HL-60 (cell line): ENCODE measurements around the gene PCDHB13.
"Not testable (repeated sequence)": the region's sequence is repeated elsewhere in the genome, so short reads cannot be mapped to it uniquely, and the experiment has no call there.

Experiments used
- DNase-seq, 2 experiments: peaks; one replicate each; pipeline ENCODE4 v3.0.0-alpha.2; 2010 to 2020; ENCODE audit warnings: low read depth in 1 of 2, low spot score in 1 of 2
- H3K27ac ChIP-seq: fragments of 250-450 bp; sonication (Bioruptor Pico); replicated peaks from 2 replicates; pipeline ENCODE4 v1.5.1; 2020; ENCODE audit warnings: mild to moderate bottlenecking, moderate library complexity
- H3K27me3 ChIP-seq: fragments of 250-450 bp; sonication (Bioruptor Pico); 2 replicates; pipeline ENCODE4 v1.5.1; 2021; ENCODE audit warnings: mild to moderate bottlenecking, moderate library complexity; ENCODE audit not compliant: insufficient read depth, poor library complexity, severe bottlenecking
- H3K4me3 ChIP-seq: replicated peaks from 2 replicates; pipeline ENCODE4 v1.5.1; 2011; ENCODE audit warnings: mild to moderate bottlenecking, control low read depth, low read length; ENCODE audit not compliant: insufficient read depth
- CTCF ChIP-seq: IDR thresholded peaks from one replicate; pipeline ENCODE4 v1.5.1; 2011; ENCODE audit warnings: low read length, control low read depth, inconsistent platforms; ENCODE audit not compliant: insufficient read depth
- GABPA ChIP-seq: IDR thresholded peaks from 2 replicates; pipeline ENCODE4 v1.6.1; 2012; ENCODE audit warnings: low read depth
- POLR2AphosphoS5 ChIP-seq: IDR thresholded peaks from 2 replicates; pipeline ENCODE4 v1.6.1; 2012; ENCODE audit warnings: low read depth
- REST ChIP-seq: IDR thresholded peaks from 2 replicates; pipeline ENCODE4 v1.6.1; 2012; ENCODE audit warnings: low read depth; ENCODE audit not compliant: insufficient replicate concordance
- SPI1 ChIP-seq: IDR thresholded peaks from 2 replicates; pipeline ENCODE4 v1.6.1; 2012; ENCODE audit warnings: low read depth, mild to moderate bottlenecking, borderline replicate concordance

PCDHB13 gene

GRCh38 chr5:141245250-141245717, 31.6 kb downstream of the PCDHB13 start, which contains the start of gene PCDHB15:
Gene PCDHB15 (plus strand): TSS chr5:141245395. CDS start chr5:141245579, 184 bp downstream.
- no peaks in the 10 kb centered on the region for H3K27me3 ChIP-seq
- no peak within 1 kb of the TSS for H3K27ac ChIP-seq
- peak within 1 kb of the TSS; percentile 5; the same call in 1 of the 2 replicates for H3K4me3 ChIP-seq
- peak in 1 of 2 experiments; percentile 22 for DNase-seq
- TF ChIP-seq GABPA (no peak), REST (no peak), POLR2AphosphoS5 (no peak), SPI1 (no peak), CTCF (no peak)

- H3K27me3 ChIP-seq, H3K27ac ChIP-seq, H3K4me3 ChIP-seq, DNase-seq: not testable (repeated sequence)
Observed at GRCh38 chr5:141246971-141247370, 33.3 kb downstream of the PCDHB13 start.

- H3K4me3 ChIP-seq, H3K27ac ChIP-seq, DNase-seq, H3K27me3 ChIP-seq: not testable (repeated sequence)
Observed at GRCh38 chr5:141247434-141247833, 33.7 kb downstream of the PCDHB13 start.

GRCh38 chr5:141250576-141250975, 36.9 kb downstream of the PCDHB13 start:
- no peak overlapping the region for H3K4me3 ChIP-seq
- H3K27ac ChIP-seq: no peak overlapping the region
- no peak for TF ChIP-seq GABPA
- no peak for TF ChIP-seq REST
- TF ChIP-seq CTCF: no peak
- TF ChIP-seq POLR2AphosphoS5: no peak
- TF ChIP-seq SPI1: no peak
- H3K27me3 ChIP-seq: no peaks in the 10 kb centered on the region
- DNase-seq: no peak

- no peak for TF ChIP-seq REST
- no peak for TF ChIP-seq POLR2AphosphoS5
- TF ChIP-seq CTCF: no peak
- no peak for TF ChIP-seq GABPA
- TF ChIP-seq SPI1: no peak
- H3K27ac ChIP-seq: no peak overlapping the region
- no peak overlapping the region for H3K4me3 ChIP-seq
- H3K27me3 ChIP-seq: no peaks in the 10 kb centered on the region
- no peak for DNase-seq
Observed at GRCh38 chr5:141258464-141258863, 44.7 kb downstream of the PCDHB13 start.
